SK-N-DZ (cell line): ENCODE data around the gene CENPW.

ENCODE experiments used
- DNase-seq: peaks from one replicate; pipeline ENCODE4 v3.0.0-alpha.2; 2015; ENCODE audit warnings: low spot score

The CENPW gene

DNA sequence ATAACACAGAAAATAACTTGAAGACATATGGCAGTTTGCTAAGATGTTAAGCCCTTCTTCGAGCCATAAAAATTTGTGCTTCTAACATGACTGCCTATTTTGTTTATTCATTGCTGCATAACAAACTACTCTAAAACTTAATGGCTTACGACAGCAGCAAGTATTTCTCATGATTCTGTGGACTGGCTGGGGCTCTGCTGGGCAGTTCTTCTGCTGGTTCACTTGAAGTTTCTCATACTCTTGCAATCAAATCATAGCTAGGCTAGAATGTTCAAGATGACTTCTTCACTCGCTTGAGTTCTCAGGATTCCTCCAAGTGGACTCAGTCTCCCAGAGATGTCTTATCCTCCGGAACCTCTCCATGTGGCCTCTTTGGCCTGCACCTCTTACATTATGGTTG, 33.4 kb downstream of the CENPW start:
- no peak for DNase-seq

DNA sequence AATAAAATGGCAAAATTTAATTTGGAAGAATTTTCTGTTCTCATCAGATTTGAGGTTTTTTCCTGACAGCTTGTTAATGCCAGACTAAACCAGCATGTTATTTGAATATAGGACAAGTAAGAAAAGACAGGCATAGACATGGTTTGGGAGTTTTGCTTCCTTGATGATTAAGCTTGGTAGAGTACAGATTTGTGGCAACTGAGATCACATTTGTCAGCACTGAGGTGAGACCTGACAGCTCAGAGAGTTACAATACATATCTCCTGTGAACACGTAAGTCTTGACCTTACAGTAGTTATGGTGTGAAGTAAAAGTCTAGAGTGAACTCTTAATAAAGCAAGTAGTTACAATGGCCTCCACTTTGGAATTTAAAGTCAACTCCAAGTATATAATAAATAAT, 34.5 kb downstream of the CENPW start:
- DNase-seq: no peak

DNA sequence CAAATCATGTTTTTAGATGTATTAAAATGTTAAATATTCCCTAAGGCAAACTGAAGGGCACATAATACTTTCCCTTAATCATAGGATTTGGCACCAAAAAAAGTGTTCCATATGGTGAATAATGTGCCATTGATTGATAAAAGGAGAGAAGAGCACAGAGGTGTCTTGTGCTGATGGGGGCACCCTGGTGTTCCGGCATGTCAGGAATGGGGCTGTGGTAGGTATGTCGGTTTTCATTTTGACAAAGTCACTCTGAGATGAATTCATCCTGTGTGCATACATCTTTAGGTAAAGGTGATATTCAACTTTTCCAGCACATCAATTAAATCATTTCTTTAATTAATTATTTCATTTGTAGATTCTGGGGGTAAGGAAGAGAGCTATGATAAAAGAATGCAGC, 36.8 kb downstream of the CENPW start:
- DNase-seq: no peak

DNA sequence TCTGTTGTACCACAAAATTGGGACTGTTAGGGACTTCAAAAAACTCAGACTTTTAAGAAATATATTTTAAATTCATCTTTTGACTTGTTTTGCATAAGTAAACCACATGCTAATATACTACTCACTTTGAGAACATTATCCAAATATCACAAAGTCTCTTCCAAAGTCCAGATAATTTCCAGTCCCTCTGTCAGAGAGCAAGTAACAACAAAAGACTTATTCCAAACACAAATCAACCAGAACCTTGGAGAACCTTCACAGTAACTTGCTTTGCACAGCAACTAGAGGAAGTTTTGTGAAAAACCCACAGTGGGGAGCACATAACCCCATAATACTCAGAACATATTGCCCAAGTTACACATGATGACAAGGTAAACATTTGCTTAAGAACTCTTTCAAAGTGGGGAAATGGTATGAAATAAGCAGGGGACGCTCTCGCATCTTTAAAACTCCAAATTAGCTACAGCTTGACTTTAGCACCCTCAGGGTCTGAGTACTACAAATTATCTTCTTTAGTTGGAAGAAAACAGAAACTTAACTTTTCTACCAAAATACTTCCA, 37.8 kb downstream of the CENPW start:
- DNase-seq: no peak

DNA sequence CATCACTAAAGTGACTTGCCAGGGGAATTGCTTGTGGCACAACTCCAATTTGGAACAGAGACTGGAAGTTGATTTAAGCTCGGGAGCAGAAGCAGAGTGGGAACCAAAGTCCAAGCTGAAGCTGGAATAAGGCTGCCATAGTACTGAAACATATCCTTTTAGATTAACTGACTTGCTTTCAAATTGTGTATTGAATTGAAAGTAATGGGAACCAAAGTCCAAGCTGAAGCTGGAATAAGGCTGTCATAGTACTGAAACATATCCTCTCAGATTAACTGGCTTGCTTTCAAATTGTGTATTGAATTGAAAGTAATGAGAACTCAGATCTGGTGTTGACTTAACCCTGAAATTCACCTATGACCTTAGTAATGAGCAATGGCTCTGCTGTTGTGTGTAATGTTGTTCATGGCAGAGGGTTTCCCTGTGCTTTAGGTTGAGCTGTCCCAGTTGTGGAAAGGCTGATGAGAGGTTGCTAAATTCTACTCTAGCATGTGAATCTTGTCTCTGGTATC, 40.2 kb downstream of the CENPW start:
- DNase-seq: no peak

DNA sequence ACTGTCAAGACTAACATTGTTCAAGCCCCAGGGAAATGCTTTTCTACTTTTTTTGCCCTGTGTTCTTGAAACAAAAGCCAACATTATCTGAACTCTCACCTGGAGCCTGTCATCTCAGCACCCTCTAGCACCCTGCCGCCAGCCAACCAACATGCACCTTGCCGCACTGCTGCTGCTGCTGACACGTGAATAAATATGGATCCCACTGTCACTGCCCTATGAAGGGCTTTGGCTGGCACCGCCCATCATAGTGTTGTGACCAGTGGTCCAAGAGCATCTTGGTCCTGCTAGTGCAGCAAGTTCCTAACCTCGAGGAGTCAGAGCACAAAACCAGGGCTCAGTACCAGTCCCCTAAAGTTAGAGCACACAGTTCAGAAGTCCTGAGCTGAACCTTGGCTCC, 41.6 kb downstream of the CENPW start:
- DNase-seq: no peak

DNA sequence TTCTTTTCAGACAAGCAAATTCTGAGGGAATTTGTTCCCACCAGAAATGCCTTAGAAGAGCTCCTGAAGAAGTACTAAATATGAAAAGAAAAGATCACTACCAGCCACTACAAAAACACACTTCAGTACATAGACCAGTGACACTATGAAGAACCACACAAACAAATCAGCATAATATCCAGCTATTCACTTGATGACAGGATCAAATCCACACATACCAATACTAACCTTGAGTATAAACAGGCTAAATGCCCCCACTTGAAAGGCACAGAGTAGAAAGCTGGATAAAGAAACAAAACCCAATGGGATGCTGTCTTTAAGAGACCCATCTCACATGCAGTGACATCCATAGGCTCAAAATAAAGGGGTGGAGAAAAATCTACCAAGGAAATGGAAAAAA, 43.3 kb downstream of the CENPW start:
- DNase-seq: no peak

DNA sequence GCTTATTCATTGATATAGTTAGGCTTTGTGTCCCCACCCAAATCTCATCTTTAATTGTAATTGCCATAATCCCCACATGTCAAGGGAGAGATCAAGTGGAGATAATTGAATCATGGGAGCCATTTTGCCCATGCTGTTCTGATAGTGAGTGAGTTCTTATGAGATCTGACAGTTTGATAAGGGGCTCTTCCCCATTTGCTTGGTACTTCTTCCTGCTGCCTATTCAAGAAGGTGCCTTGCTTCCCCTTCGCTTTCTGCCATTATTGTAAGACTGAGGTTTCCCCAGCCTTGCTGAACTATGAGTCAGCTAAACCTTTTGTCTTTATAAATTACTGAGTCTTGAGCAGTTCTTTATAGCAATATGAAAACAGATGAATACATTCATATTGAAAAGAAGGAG, 45.6 kb downstream of the CENPW start:
- no peak for DNase-seq

DNA sequence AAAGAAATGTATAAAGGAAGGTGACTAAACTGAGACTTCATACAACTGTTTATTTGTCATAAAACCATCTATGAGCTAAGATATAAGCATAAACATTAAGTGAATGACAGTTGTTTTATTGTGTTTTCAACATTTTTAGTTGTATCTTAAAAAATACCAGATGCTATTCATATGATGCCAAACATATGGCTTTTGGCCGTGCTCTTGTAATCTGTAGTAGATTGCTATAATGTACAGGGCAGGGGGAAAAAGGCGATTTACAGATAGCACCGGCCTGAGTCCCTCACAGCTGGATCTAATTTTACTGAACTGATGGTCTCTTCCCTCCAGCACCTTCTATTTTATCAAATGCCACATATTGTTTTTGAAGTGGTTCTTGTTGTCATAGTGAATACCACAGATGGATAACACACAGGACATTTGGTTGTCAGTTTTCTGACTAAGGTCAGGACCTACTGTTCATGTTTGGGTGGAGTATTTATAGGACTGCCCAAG, 48.2 kb downstream of the CENPW start:
- DNase-seq: peak; percentile 59

DNA sequence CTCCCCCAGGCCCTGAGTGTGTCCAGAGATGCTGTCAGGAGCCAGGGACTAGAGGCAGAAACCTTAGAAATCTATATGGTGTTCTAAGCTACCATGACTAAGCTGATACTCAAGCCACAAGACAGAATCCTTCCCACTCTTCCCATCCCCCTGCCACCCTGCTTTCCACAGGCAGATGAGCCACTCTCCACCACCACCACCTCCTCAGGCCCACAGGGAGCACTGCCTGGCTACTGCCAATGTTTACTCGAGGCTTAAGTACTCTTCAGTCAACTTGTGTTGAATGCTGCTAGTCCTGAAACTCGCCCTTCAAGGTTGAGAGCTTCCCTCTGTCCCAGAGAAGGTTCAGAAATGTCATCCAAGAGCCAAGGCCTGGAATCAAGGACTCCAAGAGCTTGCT, 56.2 kb downstream of the CENPW start:
- no peak for DNase-seq
